Effector memory CD8-positive, alpha-beta T cell (primary cell): ENCODE measurements around the gene TENT5C.

Experiments
- ATAC-seq: fragments of 150-1000 bp; cut with Tn5 transposase; replicated peaks from 2 replicates; pipeline ENCODE4 v1.10.0; 2021; ENCODE audit warnings: mild to moderate bottlenecking, moderate library complexity
- DNase-seq, 3 experiments: peaks; one replicate each; pipeline ENCODE4 v3.0.0; 2021
- H3K27ac Mint-ChIP-seq, 2 donors: one replicate each; pipeline ENCODE4 v1.8.0; 2022; ENCODE audit warnings: mild to moderate bottlenecking in 2 of 2, mixed read lengths in 2 of 2, moderate library complexity in 2 of 2
- H3K27me3 Mint-ChIP-seq, 2 donors: one replicate each; pipeline ENCODE4 v1.8.0; 2022; ENCODE audit warnings: mixed read lengths in 2 of 2
- H3K36me3 Mint-ChIP-seq: one replicate; pipeline ENCODE4 v1.8.0; 2022; ENCODE audit warnings: mild to moderate bottlenecking, moderate library complexity, mixed read lengths; ENCODE audit not compliant: insufficient read depth
- H3K4me1 Mint-ChIP-seq, 2 donors: one replicate each; pipeline ENCODE4 v1.8.0; 2022; ENCODE audit warnings: low read depth in 2 of 2, mixed read lengths in 2 of 2
- H3K4me3 Mint-ChIP-seq, 2 donors: one replicate each; pipeline ENCODE4 v1.8.0; 2022; ENCODE audit warnings: mild to moderate bottlenecking in 2 of 2, mixed read lengths in 2 of 2, moderate library complexity in 2 of 2
- H3K9me3 Mint-ChIP-seq, 2 donors: one replicate each; pipeline ENCODE4 v1.8.0; 2022; ENCODE audit warnings: mixed read lengths in 2 of 2

The TENT5C gene

GRCh38 chr1:117577191-117577885 lies 28.5 kb upstream of the TENT5C start:
- Mint-ChIP-seq H3K4me1 (peaks cover 8 to 12% of the 10 kb centered on the region in 2 donors), H3K27ac (no peak overlapping the region), H3K36me3 (peaks cover 3% of the 10 kb centered on the region), H3K4me3 (no peak overlapping the region), H3K9me3 (no peaks in the 10 kb centered on the region), H3K27me3 (no peaks in the 10 kb centered on the region)
- DNase-seq (no peak), ATAC-seq (no peak)

GRCh38 chr1:117578466-117578865 lies 27.4 kb upstream of the TENT5C start:
- no peaks in the 10 kb centered on the region for H3K9me3 Mint-ChIP-seq
- DNase-seq, result no peak
- no peak overlapping the region for H3K4me3 Mint-ChIP-seq
- peaks cover 3% of the 10 kb centered on the region for H3K36me3 Mint-ChIP-seq
- H3K4me1 Mint-ChIP-seq, result peaks cover 2 to 8% of the 10 kb centered on the region in 2 donors
- no peak for ATAC-seq
- no peaks in the 10 kb centered on the region for H3K27me3 Mint-ChIP-seq
- no peak overlapping the region for H3K27ac Mint-ChIP-seq

GRCh38 chr1:117579221-117579906 lies 26.5 kb upstream of the TENT5C start:
- no peaks in the 10 kb centered on the region for H3K27me3 Mint-ChIP-seq
- ATAC-seq (no peak), DNase-seq (no peak)
- no peak overlapping the region for H3K27ac Mint-ChIP-seq
- no peaks in the 10 kb centered on the region for H3K9me3 Mint-ChIP-seq
- H3K4me1 Mint-ChIP-seq, result peaks cover 7 to 9% of the 10 kb centered on the region in 2 donors
- H3K4me3 Mint-ChIP-seq, result no peak overlapping the region
- H3K36me3 Mint-ChIP-seq, result peaks cover 3% of the 10 kb centered on the region

GRCh38 chr1:117580436-117580835 lies 25.4 kb upstream of the TENT5C start:
- Mint-ChIP-seq H3K27ac (no peak overlapping the region), H3K4me1 (peaks cover 9 to 10% of the 10 kb centered on the region in 2 donors), H3K27me3 (no peaks in the 10 kb centered on the region), H3K36me3 (peaks cover 3% of the 10 kb centered on the region), H3K4me3 (no peak overlapping the region), H3K9me3 (no peaks in the 10 kb centered on the region)
- DNase-seq (no peak), ATAC-seq (no peak)

GRCh38 chr1:117580882-117581281 lies 25.0 kb upstream of the TENT5C start:
- H3K9me3 Mint-ChIP-seq, result no peaks in the 10 kb centered on the region
- no peak overlapping the region for H3K27ac Mint-ChIP-seq
- H3K4me1 Mint-ChIP-seq, result peaks cover 9 to 10% of the 10 kb centered on the region in 2 donors
- no peaks in the 10 kb centered on the region for H3K27me3 Mint-ChIP-seq
- H3K4me3 Mint-ChIP-seq, result no peak overlapping the region
- ATAC-seq, result no peak
- DNase-seq, result no peak
- peaks cover 3% of the 10 kb centered on the region for H3K36me3 Mint-ChIP-seq

- Mint-ChIP-seq H3K4me3 (no peak overlapping the region), H3K9me3 (no peaks in the 10 kb centered on the region), H3K4me1 (peaks cover 9 to 10% of the 10 kb centered on the region in 2 donors), H3K27ac (no peak overlapping the region), H3K27me3 (no peaks in the 10 kb centered on the region), H3K36me3 (peaks cover 3% of the 10 kb centered on the region)
- ATAC-seq, result no peak
- no peak for DNase-seq
Measured at GRCh38 chr1:117581391-117581943, 24.4 kb upstream of the TENT5C start.

- Mint-ChIP-seq H3K4me1 (peaks cover 9 to 10% of the 10 kb centered on the region in 2 donors), H3K27ac (no peak overlapping the region), H3K4me3 (no peak overlapping the region), H3K27me3 (no peaks in the 10 kb centered on the region), H3K36me3 (peaks cover 2% of the 10 kb centered on the region), H3K9me3 (no peaks in the 10 kb centered on the region)
- no peak for ATAC-seq
- no peak for DNase-seq
Measured at GRCh38 chr1:117582451-117582850, 23.4 kb upstream of the TENT5C start.

GRCh38 chr1:117583247-117583646 lies 22.6 kb upstream of the TENT5C start:
- H3K27ac Mint-ChIP-seq, result no peak overlapping the region
- peaks cover 12% of the 10 kb centered on the region in 2 donors for H3K4me1 Mint-ChIP-seq
- peaks cover 0 to 5% of the 10 kb centered on the region in 2 donors for H3K27me3 Mint-ChIP-seq
- ATAC-seq (no peak), DNase-seq (no peak)
- H3K36me3 Mint-ChIP-seq, result no peaks in the 10 kb centered on the region
- no peaks in the 10 kb centered on the region for H3K9me3 Mint-ChIP-seq
- no peak overlapping the region for H3K4me3 Mint-ChIP-seq

GRCh38 chr1:117584181-117584580 lies 21.7 kb upstream of the TENT5C start:
- peaks cover 12 to 13% of the 10 kb centered on the region in 2 donors for H3K4me1 Mint-ChIP-seq
- H3K27me3 Mint-ChIP-seq, result peaks cover 0 to 15% of the 10 kb centered on the region in 2 donors
- no peak overlapping the region for H3K27ac Mint-ChIP-seq

GRCh38 chr1:117585086-117585485 lies 20.8 kb upstream of the TENT5C start:
- no peaks in the 10 kb centered on the region for H3K36me3 Mint-ChIP-seq
- peak overlapping the region in 1 of 2 donors; percentile 39 for H3K27ac Mint-ChIP-seq
- no peak overlapping the region for H3K4me3 Mint-ChIP-seq
- peaks cover 12 to 13% of the 10 kb centered on the region in 2 donors for H3K4me1 Mint-ChIP-seq
- H3K9me3 Mint-ChIP-seq, result no peaks in the 10 kb centered on the region
- H3K27me3 Mint-ChIP-seq, result peaks cover 0 to 19% of the 10 kb centered on the region in 2 donors
- ATAC-seq (no peak), DNase-seq (no peak)

More at GRCh38 chr1:117584181-117584580, 21.7 kb upstream of the TENT5C start:
- H3K36me3 Mint-ChIP-seq, result no peaks in the 10 kb centered on the region
- no peak for DNase-seq
- H3K9me3 Mint-ChIP-seq, result no peaks in the 10 kb centered on the region
- no peak overlapping the region for H3K4me3 Mint-ChIP-seq
- ATAC-seq, result no peak

GRCh38 chr1:117586337-117586736 lies 19.5 kb upstream of the TENT5C start:
- Mint-ChIP-seq H3K4me3 (no peak overlapping the region), H3K27me3 (peaks cover 0 to 24% of the 10 kb centered on the region in 2 donors), H3K4me1 (peaks cover 13 to 15% of the 10 kb centered on the region in 2 donors), H3K27ac (no peak overlapping the region), H3K9me3 (no peaks in the 10 kb centered on the region), H3K36me3 (no peaks in the 10 kb centered on the region)
- no peak for DNase-seq
- no peak for ATAC-seq

GRCh38 chr1:117586747-117587498 lies 18.9 kb upstream of the TENT5C start:
- ATAC-seq, result no peak
- no peak overlapping the region for H3K27ac Mint-ChIP-seq
- no peak for DNase-seq
- no peak overlapping the region for H3K4me3 Mint-ChIP-seq
- H3K27me3 Mint-ChIP-seq, result peaks cover 0 to 24% of the 10 kb centered on the region in 2 donors
- no peaks in the 10 kb centered on the region for H3K36me3 Mint-ChIP-seq
- H3K4me1 Mint-ChIP-seq, result peaks cover 13 to 15% of the 10 kb centered on the region in 2 donors
- H3K9me3 Mint-ChIP-seq, result no peaks in the 10 kb centered on the region
